Measurements from ENCODE around the gene UBE2I.

DNA sequence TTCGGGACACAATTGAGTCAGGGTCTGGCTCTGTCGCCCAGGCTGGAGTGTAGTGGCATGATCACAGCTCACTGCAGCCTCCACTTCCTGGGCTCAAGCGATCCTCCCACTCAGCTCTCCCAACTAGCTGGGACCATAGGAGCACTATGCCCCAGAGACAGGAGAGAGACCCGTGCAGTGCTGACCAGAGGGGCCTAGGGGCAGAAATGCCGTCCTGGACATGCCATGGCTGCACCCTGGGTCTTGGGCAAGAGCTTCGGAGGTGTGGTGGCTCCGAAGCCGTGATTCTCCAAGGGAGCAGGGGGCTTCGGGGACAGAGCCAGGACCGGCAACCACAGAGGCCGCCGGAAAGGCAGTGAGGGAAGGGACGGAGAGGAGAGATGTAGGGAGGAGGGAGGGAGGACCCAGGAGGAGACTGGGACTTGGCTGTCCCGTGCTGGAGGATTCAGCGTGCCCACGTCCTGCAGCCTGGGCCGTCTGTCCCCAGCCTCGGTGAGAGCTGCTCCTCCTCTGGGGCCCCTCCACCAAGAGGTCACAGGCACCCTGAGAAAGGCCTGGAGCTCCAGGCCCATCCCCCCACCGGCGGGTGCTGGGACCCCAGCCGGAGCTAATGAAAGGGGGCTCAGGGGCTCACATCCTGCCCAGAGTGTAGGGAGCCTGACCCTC is 31.7 kb upstream of the UBE2I start:
- no peak for TF ChIP-seq POLR2A (IDR thresholded peaks at IDR 0.05)
- TF ChIP-seq, protein P1, sequence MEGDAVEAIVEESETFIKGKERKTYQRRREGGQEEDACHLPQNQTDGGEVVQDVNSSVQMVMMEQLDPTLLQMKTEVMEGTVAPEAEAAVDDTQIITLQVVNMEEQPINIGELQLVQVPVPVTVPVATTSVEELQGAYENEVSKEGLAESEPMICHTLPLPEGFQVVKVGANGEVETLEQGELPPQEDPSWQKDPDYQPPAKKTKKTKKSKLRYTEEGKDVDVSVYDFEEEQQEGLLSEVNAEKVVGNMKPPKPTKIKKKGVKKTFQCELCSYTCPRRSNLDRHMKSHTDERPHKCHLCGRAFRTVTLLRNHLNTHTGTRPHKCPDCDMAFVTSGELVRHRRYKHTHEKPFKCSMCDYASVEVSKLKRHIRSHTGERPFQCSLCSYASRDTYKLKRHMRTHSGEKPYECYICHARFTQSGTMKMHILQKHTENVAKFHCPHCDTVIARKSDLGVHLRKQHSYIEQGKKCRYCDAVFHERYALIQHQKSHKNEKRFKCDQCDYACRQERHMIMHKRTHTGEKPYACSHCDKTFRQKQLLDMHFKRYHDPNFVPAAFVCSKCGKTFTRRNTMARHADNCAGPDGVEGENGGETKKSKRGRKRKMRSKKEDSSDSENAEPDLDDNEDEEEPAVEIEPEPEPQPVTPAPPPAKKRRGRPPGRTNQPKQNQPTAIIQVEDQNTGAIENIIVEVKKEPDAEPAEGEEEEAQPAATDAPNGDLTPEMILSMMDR (IDR thresholded peaks at IDR 0.05) = no peak
- no peak for TF ChIP-seq POLR2AphosphoS5 (IDR thresholded peaks at IDR 0.05)

Measured in prostate gland (tissue), 2 donors.